ENCODE data around the gene TSSK2.
"Not testable (repeated sequence)": the region's sequence is repeated elsewhere in the genome, so short reads cannot be mapped to it uniquely, and the experiment has no call there.

Gene TSSK2

GRCh38 chr22:19143212-19143611 is 12.1 kb downstream of the TSSK2 start:
- no peak for DNase-seq (ENCODE audit: low read depth in 2 of 2)

GRCh38 chr22:19143967-19144400 is 12.9 kb downstream of the TSSK2 start:
- no peak for DNase-seq (ENCODE audit: low read depth in 2 of 2)

DNA sequence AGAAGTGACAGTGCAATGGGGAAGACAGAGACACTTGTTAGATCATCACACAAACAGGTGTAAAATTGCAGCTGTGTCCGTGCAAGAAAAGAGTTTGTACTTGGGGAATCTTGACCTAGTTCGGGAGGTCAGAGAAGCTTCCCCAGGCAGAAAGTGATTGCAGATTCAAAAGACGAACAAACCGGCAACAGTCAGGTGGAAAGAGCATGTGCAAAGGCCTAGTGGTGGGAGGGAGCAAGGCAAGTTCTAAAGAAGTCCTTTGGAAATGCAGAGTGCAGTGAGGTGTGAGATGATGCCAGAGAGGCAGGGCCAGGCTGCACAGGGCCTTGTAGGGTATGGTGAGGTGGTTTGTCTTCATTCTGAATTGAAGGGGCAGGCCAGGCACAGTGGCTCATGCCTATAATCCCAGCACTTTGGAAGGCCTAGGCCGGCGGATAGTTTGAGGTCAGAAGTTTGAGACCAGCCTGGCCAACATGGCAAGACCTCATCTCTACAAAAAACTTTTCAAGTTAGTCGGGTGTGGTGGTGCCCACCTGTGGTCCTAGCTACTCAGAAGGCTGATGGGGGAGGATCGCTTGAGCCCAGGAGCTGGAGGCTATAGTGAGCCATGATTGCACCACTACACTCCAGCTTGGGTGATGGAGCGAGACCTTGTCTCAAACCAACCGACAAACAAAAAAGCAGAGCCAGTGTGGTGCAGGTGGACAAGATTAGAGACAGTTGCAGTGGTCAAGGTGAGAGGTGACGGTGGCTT is 15.3 kb downstream of the TSSK2 start:
- no peak for DNase-seq (ENCODE audit: low read depth in 2 of 2)

DNA sequence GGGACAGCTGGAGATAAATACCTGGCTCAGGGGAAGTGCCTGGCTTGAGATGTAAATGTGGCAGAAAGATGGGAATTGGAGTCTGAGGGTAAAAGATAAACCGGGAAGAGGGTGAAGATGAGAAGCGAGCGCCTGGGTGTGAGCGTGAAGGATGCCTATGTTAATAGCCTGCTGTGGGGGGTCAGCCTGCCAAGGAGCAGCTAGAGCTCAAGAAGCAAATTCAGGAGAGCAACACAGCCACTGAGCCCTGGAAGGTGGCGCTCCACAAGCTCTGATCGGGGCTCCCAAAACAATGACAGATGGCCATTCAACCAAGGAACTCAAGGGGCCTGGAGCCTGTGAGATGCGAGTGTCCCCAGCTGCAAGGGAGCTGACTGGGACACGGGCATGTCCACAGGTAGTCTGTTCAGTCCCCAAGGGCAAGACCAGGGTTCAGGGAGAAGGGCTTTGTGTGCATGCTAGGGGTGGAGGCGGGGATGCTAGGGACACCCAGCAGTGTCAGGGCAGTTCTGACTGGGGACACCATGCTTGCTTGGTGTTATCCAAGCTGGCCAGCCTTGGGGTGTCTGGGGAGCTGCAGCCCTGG is 16.2 kb downstream of the TSSK2 start:
- no peak for DNase-seq (ENCODE audit: low read depth in 2 of 2)

DNA sequence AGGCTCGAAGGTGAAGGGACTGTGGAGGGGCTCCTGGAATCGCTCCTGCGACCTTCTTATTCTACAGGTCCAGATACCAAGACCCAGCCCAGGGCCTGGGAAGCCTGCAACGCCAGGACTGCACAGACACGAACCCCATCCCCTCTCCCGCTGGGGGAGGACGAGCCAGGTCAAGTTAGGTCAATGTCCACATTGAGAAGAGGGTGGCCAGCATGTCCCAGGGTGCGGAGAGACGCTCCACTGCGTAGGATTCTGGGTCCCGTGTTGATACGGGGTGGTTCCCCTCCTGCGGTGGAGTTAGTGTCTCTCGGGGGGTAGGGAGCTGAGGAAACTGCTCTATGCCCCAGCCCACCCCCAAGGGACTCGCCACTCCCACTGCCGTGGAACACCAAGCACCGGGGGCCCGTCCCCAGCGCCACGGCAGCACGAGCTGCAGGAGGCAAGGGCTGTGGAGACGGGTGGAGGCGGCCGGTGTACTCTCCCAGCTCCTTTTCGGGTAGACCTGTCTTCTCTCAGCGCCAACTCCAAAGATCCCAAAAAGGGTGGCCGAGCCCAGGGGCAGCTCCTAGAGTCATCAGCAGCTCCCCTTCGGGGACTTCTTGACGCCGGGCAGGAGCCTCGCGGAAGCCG is 17.4 kb downstream of the TSSK2 start:
- DNase-seq (ENCODE audit: low read depth in 2 of 2), result no peak

DNA sequence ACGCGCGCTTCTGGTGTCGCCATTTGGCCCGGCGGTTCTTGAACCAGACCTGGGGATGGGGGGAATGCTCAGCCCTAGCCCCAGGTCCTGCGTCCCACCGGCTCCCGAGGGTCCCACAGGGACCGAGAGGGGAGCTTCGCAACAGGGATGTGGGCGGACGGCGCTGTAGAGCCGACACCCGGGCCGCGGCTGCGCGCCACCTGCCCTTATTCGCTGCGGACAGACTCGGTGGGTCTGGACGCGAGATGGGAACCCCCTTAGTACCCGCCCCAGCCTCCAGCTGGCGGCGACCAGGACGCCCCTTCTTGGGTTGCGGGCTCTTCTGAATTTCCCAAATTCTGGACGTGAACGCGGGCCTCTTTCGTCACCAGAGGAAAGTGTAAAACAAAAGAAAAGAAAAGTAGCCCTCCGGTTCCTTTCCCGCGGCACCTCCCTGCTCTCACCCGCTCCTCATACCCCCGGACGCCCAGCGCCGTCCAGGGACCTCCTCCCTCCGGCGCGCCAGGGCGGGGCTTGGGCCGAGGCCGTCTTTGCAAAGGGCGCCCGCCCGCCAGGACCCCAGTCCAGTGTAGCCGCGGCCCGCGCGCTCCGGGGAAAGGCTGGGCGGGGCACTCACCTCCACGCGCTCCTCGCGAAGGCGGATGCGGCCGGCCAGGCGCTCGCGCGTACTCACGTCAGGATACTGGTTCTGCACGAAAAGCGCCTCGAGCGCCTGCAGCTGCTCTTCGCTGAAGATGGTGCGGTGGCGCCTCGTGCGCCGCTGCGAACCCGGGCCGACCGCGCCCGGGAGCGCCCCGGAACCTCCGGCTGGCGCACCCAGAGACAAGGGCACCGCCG is 18.2 kb downstream of the TSSK2 start:
- DNase-seq (ENCODE audit: low read depth in 2 of 2), result no peak

GRCh38 chr22:19149991-19150390 is 18.9 kb downstream of the TSSK2 start, which contains the start of gene GSC2:
Gene GSC2, minus strand, starts transcription at chr22:19150292. Its CDS starts 9 bp downstream, at chr22:19150283.
- DNase-seq (ENCODE audit: low read depth in 2 of 2), result no peak

GRCh38 chr22:19150482-19151328 is 19.6 kb downstream of the TSSK2 start:
- DNase-seq (ENCODE audit: low read depth in 2 of 2), result no peak

- DNase-seq (ENCODE audit: low read depth in 2 of 2), result no peak
Observed at GRCh38 chr22:19151329-19152191, 20.5 kb downstream of the TSSK2 start.

DNA sequence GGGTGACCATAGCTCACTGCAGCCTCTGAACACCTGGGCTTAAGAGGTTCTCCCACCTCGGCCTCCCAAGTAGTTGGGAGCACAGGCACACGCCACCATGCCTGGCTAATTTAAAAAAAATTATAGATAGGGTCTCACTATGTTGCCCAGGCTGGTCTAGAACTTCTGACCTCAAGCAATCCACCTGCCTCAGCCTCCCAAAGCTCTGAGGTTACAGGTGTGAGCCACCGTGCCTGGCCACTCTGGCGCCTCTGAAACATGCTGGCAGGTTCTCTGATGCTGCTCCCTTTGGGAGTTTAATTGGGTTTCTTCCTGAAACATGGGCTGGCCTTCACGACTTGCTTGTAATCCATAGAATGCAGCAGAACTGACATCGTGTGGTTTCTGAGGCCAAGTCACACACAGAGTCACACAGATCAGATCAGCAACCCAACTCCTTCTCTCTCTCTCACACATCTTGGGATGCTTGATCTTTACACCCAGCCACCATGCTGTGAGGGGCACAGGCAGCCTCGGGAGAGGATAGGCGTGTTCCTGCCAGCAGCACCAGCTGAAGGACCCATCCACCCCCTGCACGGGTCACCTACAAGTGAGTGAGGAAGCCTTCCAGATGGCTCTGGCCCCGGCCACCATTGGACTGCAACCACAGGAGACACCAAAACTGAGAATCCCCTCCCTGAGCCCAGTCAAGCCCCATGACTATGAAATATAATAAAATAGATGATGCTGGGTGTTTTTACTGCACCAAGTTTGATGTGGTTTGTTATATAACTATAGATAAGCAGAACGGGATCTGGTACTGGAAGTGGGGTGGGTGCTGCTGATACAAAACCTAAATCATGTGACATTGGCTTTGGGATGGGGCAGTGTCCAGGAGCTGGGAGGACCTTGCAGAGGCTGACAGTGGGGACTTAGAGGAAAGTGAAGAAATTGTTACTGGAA is 22.1 kb downstream of the TSSK2 start:
- DNase-seq (ENCODE audit: low read depth in 2 of 2), result no peak

DNA sequence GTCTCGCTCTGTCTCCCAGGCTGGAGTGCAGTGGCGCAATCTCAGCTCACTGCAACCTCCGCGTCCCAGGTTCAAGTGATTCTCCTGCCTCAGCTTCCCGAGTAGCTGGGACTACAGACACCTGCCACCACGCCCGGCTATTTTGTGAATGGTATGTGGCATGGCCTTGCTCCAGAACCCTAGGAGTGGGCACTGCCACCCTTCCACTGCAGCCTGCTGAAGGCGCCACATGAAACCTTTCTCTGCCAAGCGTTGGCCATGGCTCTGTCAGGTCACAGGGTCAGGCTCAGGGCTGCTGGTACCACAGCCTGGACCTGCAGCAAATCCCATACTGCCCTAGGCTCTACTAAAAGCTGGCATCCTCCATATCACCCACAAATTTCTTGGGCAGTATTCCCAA is 25.0 kb downstream of the TSSK2 start:
- DNase-seq (ENCODE audit: low read depth in 2 of 2), result not testable (repeated sequence)

- DNase-seq (ENCODE audit: low read depth in 2 of 2), result not testable (repeated sequence)
Observed at GRCh38 chr22:19158649-19159048, 27.5 kb downstream of the TSSK2 start.

- DNase-seq (ENCODE audit: low read depth in 2 of 2), result no peak
Observed at GRCh38 chr22:19164425-19164824, 33.3 kb downstream of the TSSK2 start.

- DNase-seq (ENCODE audit: low read depth in 2 of 2), result no peak
Observed at GRCh38 chr22:19166421-19166820, 35.3 kb downstream of the TSSK2 start.

DNA sequence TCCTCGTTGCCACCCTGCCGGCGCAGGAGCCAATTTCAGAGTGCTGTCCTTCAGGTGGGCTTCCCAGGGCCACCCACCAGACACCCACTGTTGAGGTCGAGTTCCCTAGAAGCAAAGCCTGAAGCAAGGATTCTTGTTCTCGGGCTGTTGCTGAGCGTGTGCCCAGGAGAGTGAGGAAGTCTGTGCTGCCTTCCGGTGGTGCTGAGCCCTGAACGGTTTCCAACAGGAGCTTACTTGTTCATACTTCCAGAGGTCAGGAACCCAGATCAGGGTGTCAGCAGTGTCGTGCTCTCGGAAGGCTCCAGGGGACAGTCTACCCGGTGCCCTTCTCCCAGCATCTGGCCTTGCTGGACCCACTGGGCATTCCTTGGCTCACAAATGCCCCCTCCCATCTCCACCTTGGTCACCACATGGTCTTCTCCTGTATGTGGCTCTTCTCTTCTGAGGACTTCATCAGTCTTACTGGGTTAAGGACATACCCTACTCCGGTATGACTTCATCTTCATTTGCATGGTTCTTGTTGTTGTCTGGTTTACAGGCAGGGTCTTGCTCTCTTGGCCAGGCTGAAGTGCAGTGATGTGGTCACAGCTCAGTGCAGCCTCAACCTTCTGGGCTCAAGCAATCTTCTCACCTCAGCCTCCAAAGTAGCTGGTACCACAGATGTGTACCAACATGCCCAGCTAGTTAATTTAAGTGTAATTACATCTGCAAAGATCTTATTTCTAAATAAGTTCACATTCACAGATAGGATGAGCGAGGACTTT is 36.2 kb downstream of the TSSK2 start:
- DNase-seq (ENCODE audit: low read depth in 2 of 2), result no peak

- DNase-seq (ENCODE audit: low read depth in 2 of 2), result no peak
Observed at GRCh38 chr22:19168088-19168890, 37.2 kb downstream of the TSSK2 start.
